HEK293 (cell line): ENCODE results near the gene ITPRID2.

Source experiments
- CTCF ChIA-PET: fragments of 350-600 bp; formaldehyde crosslinking; extraction: SDS; loops from one replicate; lab custom pipeline; 2021; ENCODE audit warnings: antibody characterized with exemption; lab: Yijun Ruan, JAX
- POLR2A ChIA-PET: fragments of 300-600 bp; formaldehyde crosslinking; extraction: SDS; loops from one replicate; lab custom pipeline; 2020; ENCODE audit warnings: antibody characterized with exemption, inconsistent platforms; lab: Yijun Ruan, JAX
- H3K27ac ChIP-seq: fragments of 200-500 bp; sonication (Bioruptor generic); 2 replicates; pipeline ENCODE4 v1.5.1; 2014; ENCODE audit warnings: low read depth, low read length, control low read depth, inconsistent platforms; ENCODE audit errors: extremely low read depth
- H3K36me3 ChIP-seq, 2 experiments: fragments of 200-500 bp in 1 of 2; sonication (Bioruptor generic) in 1 of 2; 1 replicate in 1 of 2; 2 replicates in 1 of 2; pipeline ENCODE4 v1.5.1; 2014 to 2017; ENCODE audit warnings: inconsistent platforms in 2 of 2, low read length in 2 of 2; ENCODE audit not compliant: control insufficient read depth in 2 of 2, insufficient read depth in 1 of 2
- H3K4me1 ChIP-seq: fragments of 200-500 bp; sonication (Bioruptor generic); 2 replicates; pipeline ENCODE4 v1.5.1; 2014; ENCODE audit warnings: mild to moderate bottlenecking, low read length, inconsistent platforms; ENCODE audit not compliant: control insufficient read depth, insufficient read depth
- H3K4me3 ChIP-seq: 2 replicates; pipeline ENCODE4 v1.5.1; 2011; ENCODE audit warnings: low read depth, mild to moderate bottlenecking, control low read depth, low read length, moderate library complexity
- H3K9me3 ChIP-seq: fragments of 200-500 bp; sonication (Bioruptor generic); 2 replicates; pipeline ENCODE4 v1.5.1; 2014; ENCODE audit warnings: low read depth, low read length, inconsistent platforms; ENCODE audit not compliant: control insufficient read depth, insufficient read depth
- ELK4 ChIP-seq: IDR thresholded peaks from 2 replicates; pipeline ENCODE4 v1.6.1; 2011; ENCODE audit warnings: mild to moderate bottlenecking, low read depth, low read length, borderline replicate concordance
- PRDM1 ChIP-seq: fragments of 450-650 bp; formaldehyde crosslinking; IDR thresholded peaks from 2 replicates; pipeline ENCODE4; 2016; ENCODE audit warnings: missing biosample characterization, missing genetic modification characterization
- TCF7L2 ChIP-seq: IDR thresholded peaks from 2 replicates; pipeline ENCODE4 v1.6.1; 2011; ENCODE audit warnings: low read depth, mild to moderate bottlenecking, inconsistent platforms, low read length, moderate library complexity, borderline replicate concordance
- ZBTB10 ChIP-seq: fragments of 450-650 bp; formaldehyde crosslinking; IDR thresholded peaks from 2 replicates; pipeline ENCODE4 v1.5.1; 2016; ENCODE audit warnings: missing biosample characterization, missing genetic modification characterization
- ZBTB26 ChIP-seq: fragments of 450-650 bp; formaldehyde crosslinking; optimal IDR thresholded peaks from 2 replicates; pipeline ENCODE3; 2016; ENCODE audit warnings: missing biosample characterization, mild to moderate bottlenecking, missing genetic modification characterization
- ZBTB48 ChIP-seq: fragments of 450-650 bp; formaldehyde crosslinking; IDR thresholded peaks from 2 replicates; pipeline ENCODE4 v1.5.1; 2016; ENCODE audit warnings: missing biosample characterization, missing genetic modification characterization
- ZNF184 ChIP-seq: fragments of 450-650 bp; IDR thresholded peaks from 2 replicates; pipeline ENCODE4 v1.5.1; 2018; ENCODE audit warnings: missing biosample characterization, mild to moderate bottlenecking, missing genetic modification characterization
- ZNF2 ChIP-seq: fragments of 450-650 bp; formaldehyde crosslinking; IDR thresholded peaks from 2 replicates; pipeline ENCODE4 v1.5.1; 2016; ENCODE audit warnings: missing biosample characterization, missing genetic modification characterization
- ZNF514 ChIP-seq: fragments of 450-650 bp; formaldehyde crosslinking; IDR thresholded peaks from 2 replicates; pipeline ENCODE4 v1.5.1; 2016; ENCODE audit warnings: missing biosample characterization, missing genetic modification characterization
- ZNF518A ChIP-seq: fragments of 450-650 bp; formaldehyde crosslinking; conservative IDR thresholded peaks from 2 replicates; pipeline ENCODE4 v1.5.1; 2016; ENCODE audit warnings: low read depth, missing biosample characterization, missing genetic modification characterization
- ZNF596 ChIP-seq: fragments of 450-650 bp; IDR thresholded peaks from 2 replicates; pipeline ENCODE4 v1.5.0; 2018; ENCODE audit warnings: missing biosample characterization, mild to moderate bottlenecking, missing genetic modification characterization, moderate library complexity
- ZNF610 ChIP-seq: fragments of 450-650 bp; formaldehyde crosslinking; IDR thresholded peaks from 2 replicates; pipeline ENCODE4 v1.5.1; 2016; ENCODE audit warnings: missing biosample characterization, missing genetic modification characterization, borderline replicate concordance
- ZNF639 ChIP-seq: fragments of 450-650 bp; formaldehyde crosslinking; IDR thresholded peaks from 2 replicates; pipeline ENCODE4 v1.5.1; 2016; ENCODE audit warnings: missing biosample characterization, missing genetic modification characterization

The ITPRID2 gene

GRCh38 chr2:181896286-181896685, 4.8 kb downstream of the ITPRID2 start:
- H3K36me3 ChIP-seq: peaks cover 18 to 50% of the 10 kb centered on the region in 2 experiments
- H3K9me3 ChIP-seq: no peaks in the 10 kb centered on the region
- no peak overlapping the region for H3K27ac ChIP-seq
- no peak for TF ChIP-seq ZNF514 (tag by site-specific recombination)
- no peak for TF ChIP-seq PRDM1 (tag by site-specific recombination)
- no peak for TF ChIP-seq ZNF2 (tag by site-specific recombination)
- no peak for TF ChIP-seq ELK4
- no peak for TF ChIP-seq ZNF610 (tag by site-specific recombination)
- TF ChIP-seq ZNF596 (tag by site-specific recombination): no peak
- no peak for TF ChIP-seq ZNF639
- TF ChIP-seq ZBTB48 (tag by site-specific recombination): no peak
- no peak for TF ChIP-seq TCF7L2
- TF ChIP-seq ZNF184 (tag by site-specific recombination): no peak
- no peak for TF ChIP-seq ZBTB26 (tag by site-specific recombination)
- no peak for TF ChIP-seq ZNF518A (tag by site-specific recombination)
- no peak for TF ChIP-seq ZBTB10 (tag by site-specific recombination)
- H3K4me3 ChIP-seq: no peak overlapping the region
- H3K4me1 ChIP-seq: peaks cover 11% of the 10 kb centered on the region
- CTCF ChIA-PET: interaction anchor here (1.0 to 2.9 kb wide), 5 partner anchors 8 to 154 kb away, joined by 3 to 17 read pairs (median 4); no protein-coding TSS in a partner anchor
- POLR2A ChIA-PET: no interaction called here
